IPS DF 6.9 (cell line): ENCODE measurements around the gene FLOT1.
"Not testable (repeated sequence)": the region's sequence is repeated elsewhere in the genome, so short reads cannot be mapped to it uniquely, and the experiment has no call there.

Source experiments
- DNase-seq: peaks from one replicate; pipeline ENCODE4 v3.0.0-alpha.2; 2013; ENCODE audit warnings: low read depth, low spot score
- H3K27ac ChIP-seq: one replicate; pipeline ENCODE4 v1.5.1; 2013; ENCODE audit warnings: low read length, control low read depth
- H3K27me3 ChIP-seq: 2 replicates; pipeline ENCODE4 v1.6.1; 2013; ENCODE audit warnings: mild to moderate bottlenecking, low read length; ENCODE audit not compliant: control insufficient read depth, insufficient read depth
- H3K36me3 ChIP-seq: 2 replicates; pipeline ENCODE4 v1.6.1; 2013; ENCODE audit warnings: low read length; ENCODE audit not compliant: control insufficient read depth, insufficient read depth
- H3K4me1 ChIP-seq: 2 replicates; pipeline ENCODE4 v1.6.1; 2013; ENCODE audit warnings: low read length; ENCODE audit not compliant: control insufficient read depth, insufficient read depth
- H3K4me3 ChIP-seq: 2 replicates; pipeline ENCODE4 v1.5.1; 2013; ENCODE audit warnings: mild to moderate bottlenecking, low read length
- H3K9me3 ChIP-seq: 2 replicates; pipeline ENCODE4 v1.6.1; 2013; ENCODE audit warnings: low read length, inconsistent platforms; ENCODE audit not compliant: control insufficient read depth, insufficient read depth
- WGBS: extraction: QIAGEN DNeasy Blood & Tissue Kit; methylation state at CpG from one replicate; pipeline ENCODE4 v1.1.7; 2013; ENCODE audit warnings: mixed read lengths, missing lambda C conversion rate; ENCODE audit not compliant: insufficient read length, insufficient coverage; 5-methylcytosine and 5-hydroxymethylcytosine counted together

FLOT1 gene

DNA sequence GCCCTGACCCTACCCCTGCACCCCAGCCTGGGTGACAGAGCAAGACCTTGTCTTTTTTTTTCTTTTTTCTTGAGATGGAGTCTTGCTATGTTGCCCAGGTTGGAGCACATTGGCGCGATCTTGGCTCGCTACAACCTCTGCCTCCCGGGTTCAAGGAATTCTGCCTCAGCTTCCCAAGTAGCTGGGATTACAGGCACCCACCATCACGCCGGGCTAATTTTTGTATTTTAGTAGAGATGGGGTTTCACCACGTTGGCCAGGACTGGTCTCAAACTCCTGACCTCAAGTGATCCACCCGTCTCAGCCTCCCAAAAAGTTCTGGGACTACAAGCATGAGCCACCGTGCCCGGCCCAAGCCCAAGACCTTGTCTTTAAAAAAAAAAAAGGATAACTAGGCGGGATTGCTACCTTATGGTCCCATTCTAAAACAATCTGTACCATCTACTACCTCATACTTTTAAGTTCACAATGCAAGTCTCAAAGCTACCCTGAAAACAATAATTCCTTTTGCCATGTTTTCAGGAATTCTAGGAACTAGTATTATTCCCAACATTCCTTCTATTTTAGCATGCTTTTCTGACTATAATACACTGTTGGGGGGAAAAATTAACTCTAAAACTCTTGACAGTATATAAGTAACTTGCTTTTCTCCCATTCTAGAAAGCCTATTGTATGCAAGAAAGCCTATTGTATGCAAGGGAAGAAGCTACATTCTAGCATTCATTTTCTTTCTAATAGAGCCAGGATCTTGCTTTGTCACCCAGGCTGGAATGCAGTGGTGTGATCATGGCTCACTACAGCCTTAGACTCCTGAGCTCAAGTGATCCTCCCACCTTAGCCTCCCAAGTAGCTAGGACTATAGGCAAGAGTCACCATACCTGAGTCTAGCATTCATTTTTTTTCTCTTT lies 15.7 kb downstream of the FLOT1 start:
- Histone ChIP-seq H3K9me3 (no peaks in the 10 kb centered on the region), H3K27ac (no peak overlapping the region), H3K4me1 (0 out of 2 replicates have a peak, but pooled peaks cover 2% of the 10 kb centered on the region), H3K4me3 (no peak overlapping the region), H3K36me3 (peaks cover 29% of the 10 kb centered on the region), H3K27me3 (no peaks in the 10 kb centered on the region)
- no CpG with 5 or more reads among the region's 11 CpGs for WGBS
- DNase-seq = no peak

DNA sequence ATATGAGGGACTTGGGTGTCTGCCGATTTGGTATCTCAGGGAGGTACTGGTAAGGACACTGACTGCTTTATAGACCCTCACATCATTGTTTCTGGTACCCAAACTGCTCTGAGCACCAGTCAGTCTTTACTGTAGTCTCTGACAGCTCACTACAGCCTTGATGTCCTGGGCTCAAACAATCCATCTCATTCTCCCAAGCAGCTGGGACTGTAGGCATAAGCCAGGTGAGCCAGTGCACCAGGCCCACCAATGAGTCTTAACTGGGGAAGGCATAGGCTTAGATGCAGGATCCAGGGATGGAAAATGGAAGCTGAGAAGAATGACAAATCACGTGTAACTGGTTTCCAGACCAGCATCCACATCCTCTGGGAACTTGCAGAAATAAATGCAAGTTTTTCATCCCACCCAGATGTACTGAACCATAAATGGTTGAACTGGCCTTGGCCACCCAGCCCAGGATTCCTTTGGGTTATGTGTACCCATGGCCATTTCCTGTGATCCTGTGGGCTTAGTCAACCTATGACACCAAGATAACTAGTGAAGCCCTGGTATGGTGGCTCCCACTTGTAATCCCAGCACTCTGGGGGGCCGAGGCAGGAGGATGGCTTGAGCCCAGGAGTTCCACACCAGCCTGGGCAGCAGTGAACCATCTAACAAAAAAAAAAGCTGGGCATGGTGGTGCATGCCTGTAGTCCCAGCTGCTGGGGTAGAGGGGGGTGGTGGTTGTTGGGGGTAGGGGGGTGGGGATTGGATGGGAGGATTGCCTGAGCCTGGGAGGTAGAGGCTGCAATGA lies 16.6 kb downstream of the FLOT1 start:
- no peak overlapping the region for H3K27ac ChIP-seq
- H3K36me3 ChIP-seq = peaks cover 32% of the 10 kb centered on the region
- no CpG with 5 or more reads among the region's 3 CpGs for WGBS
- H3K9me3 ChIP-seq = no peaks in the 10 kb centered on the region
- H3K27me3 ChIP-seq = no peaks in the 10 kb centered on the region
- H3K4me3 ChIP-seq = no peak overlapping the region
- H3K4me1 ChIP-seq = 0 out of 2 replicates have a peak, but pooled peaks cover 2% of the 10 kb centered on the region
- no peak for DNase-seq

DNA sequence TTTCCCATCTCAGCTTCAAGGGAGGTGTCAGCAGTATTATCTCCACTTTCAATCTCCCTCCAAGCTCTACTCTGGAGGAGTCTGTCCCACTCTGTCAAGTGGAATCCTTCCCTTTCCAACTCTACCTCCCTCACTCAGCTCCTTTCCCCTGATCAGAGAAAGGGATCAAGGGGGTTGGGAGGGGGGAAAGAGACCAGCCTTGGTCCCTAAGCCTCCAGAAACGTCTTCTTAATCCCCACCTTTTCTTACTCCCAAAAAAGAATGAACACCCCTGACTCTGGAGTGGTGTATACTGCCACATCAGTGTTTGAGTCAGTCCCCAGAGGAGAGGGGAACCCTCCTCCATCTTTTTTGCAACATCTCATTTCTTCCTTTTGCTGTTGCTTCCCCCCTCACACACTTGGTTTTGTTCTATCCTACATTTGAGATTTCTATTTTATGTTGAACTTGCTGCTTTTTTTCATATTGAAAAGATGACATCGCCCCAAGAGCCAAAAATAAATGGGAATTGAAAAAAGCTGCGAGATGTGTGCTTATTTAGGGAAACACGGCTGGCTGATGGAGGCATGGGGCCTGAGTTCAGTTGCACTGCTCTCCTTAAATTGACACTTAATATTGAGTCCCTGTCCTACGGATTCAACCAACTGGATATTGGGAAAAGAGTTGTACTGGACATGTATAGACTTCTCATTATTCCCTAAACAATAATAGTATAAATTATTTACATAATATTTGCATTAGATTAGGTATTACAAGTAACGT lies 17.4 kb downstream of the FLOT1 start:
- WGBS = no CpG with 5 or more reads among the region's 6 CpGs
- Histone ChIP-seq H3K4me1 (0 out of 2 replicates have a peak, but pooled peaks cover 2% of the 10 kb centered on the region), H3K27ac (no peak overlapping the region), H3K36me3 (peaks cover 32% of the 10 kb centered on the region), H3K4me3 (no peak overlapping the region), H3K9me3 (no peaks in the 10 kb centered on the region), H3K27me3 (no peaks in the 10 kb centered on the region)
- no peak for DNase-seq

DNA sequence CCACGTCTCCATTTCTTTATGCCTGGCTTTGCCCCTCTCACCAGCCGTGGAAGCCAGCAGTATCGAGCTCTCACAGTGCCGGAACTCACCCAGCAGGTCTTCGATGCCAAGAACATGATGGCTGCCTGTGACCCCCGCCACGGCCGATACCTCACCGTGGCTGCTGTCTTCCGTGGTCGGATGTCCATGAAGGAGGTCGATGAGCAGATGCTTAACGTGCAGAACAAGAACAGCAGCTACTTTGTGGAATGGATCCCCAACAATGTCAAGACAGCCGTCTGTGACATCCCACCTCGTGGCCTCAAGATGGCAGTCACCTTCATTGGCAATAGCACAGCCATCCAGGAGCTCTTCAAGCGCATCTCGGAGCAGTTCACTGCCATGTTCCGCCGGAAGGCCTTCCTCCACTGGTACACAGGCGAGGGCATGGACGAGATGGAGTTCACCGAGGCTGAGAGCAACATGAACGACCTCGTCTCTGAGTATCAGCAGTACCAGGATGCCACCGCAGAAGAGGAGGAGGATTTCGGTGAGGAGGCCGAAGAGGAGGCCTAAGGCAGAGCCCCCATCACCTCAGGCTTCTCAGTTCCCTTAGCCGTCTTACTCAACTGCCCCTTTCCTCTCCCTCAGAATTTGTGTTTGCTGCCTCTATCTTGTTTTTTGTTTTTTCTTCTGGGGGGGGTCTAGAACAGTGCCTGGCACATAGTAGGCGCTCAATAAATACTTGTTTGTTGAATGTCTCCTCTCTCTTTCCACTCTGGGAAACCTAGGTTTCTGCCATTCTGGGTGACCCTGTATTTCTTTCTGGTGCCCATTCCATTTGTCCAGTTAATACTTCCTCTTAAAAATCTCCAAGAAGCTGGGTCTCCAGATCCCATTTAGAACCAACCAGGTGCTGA lies 18.4 kb downstream of the FLOT1 start:
- WGBS = no CpG with 5 or more reads among the region's 29 CpGs
- H3K36me3 ChIP-seq = peaks cover 32% of the 10 kb centered on the region
- not testable (repeated sequence) for H3K9me3 ChIP-seq, H3K4me3 ChIP-seq, H3K27ac ChIP-seq, H3K27me3 ChIP-seq, DNase-seq, H3K4me1 ChIP-seq

DNA sequence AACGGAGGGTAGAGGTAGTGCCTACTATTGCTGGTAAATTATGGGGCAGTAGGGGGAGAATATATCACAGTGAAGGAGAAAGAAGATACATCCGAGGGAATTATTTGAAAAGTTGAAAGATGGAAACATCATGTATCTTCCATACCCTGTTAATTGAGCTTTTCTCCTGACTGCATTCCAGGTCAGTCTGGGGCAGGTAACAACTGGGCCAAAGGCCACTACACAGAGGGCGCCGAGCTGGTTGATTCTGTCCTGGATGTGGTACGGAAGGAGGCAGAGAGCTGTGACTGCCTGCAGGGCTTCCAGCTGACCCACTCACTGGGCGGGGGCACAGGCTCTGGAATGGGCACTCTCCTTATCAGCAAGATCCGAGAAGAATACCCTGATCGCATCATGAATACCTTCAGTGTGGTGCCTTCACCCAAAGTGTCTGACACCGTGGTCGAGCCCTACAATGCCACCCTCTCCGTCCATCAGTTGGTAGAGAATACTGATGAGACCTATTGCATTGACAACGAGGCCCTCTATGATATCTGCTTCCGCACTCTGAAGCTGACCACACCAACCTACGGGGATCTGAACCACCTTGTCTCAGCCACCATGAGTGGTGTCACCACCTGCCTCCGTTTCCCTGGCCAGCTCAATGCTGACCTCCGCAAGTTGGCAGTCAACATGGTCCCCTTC lies 19.2 kb downstream of the FLOT1 start:
- H3K4me1 ChIP-seq, DNase-seq, H3K27ac ChIP-seq, H3K4me3 ChIP-seq, H3K27me3 ChIP-seq, H3K9me3 ChIP-seq: not testable (repeated sequence)
- H3K36me3 ChIP-seq = peaks cover 32% of the 10 kb centered on the region
- WGBS = no CpG with 5 or more reads among the region's 16 CpGs

DNA sequence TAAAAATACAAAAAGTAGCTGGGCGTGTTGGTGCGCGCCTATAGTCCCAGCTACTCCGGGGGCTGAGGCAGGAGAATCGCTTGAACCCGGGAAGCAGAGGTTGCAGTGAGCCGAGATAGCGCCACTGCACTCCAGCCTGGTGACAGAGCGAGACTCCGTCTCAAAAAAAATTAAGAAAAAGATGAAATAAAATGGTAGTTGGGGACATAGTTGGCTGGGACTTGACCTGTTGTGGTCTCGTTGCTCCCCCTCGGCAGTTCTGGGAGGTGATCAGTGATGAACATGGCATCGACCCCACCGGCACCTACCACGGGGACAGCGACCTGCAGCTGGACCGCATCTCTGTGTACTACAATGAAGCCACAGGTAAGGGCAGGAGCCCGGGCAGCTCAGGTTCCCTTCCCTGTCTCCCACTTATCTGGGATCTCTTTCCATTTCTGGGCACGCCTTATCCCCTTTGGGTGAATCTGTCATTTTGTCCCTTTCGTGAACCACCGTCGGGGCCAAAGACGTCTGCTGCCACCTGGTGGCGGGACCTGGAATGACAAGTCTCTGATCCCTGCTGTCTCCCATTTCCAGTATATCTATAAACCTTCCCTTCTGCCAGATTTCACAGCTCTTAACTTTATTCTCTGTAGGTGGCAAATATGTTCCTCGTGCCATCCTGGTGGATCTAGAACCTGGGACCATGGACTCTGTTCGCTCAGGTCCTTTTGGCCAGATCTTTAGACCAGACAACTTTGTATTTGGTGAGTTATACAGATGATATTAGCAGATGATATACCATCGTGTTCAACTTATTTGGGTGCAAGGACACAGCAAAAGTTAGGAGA lies 20.0 kb downstream of the FLOT1 start:
- no CpG with 5 or more reads among the region's 27 CpGs for WGBS

DNA sequence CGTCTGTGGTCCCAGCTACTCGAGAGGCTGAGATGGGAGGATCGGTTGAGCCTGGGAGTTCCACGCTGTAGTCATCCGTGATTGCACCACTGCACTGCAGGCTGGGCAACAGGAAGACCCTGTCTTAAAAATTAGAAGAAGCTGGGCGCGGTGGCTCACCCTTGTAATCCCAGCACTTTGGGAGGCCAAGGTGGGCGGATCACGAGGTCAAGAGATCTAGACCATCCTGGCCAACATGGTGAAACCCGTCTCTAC lies 20.5 kb downstream of the FLOT1 start:
- H3K4me1 ChIP-seq, H3K27me3 ChIP-seq, H3K9me3 ChIP-seq, DNase-seq, H3K27ac ChIP-seq: not testable (repeated sequence)
- WGBS = no CpG with 5 or more reads among the region's 10 CpGs
- Histone ChIP-seq H3K36me3 (peaks cover 32% of the 10 kb centered on the region), H3K4me3 (peak overlapping the region; percentile 84; the same call in 1 of the 2 replicates)

More for the DNA sequence above, 20.0 kb downstream of the FLOT1 start:
- peaks cover 32% of the 10 kb centered on the region for H3K36me3 ChIP-seq
- 0 out of 2 replicates have a peak, but pooled peaks cover 2% of the 10 kb centered on the region for H3K4me1 ChIP-seq
- H3K4me3 ChIP-seq = peak overlapping the region; percentile 84; the same call in 1 of the 2 replicates
- DNase-seq = no peak
- H3K27me3 ChIP-seq = no peaks in the 10 kb centered on the region
- no peak overlapping the region for H3K27ac ChIP-seq
- no peaks in the 10 kb centered on the region for H3K9me3 ChIP-seq

DNA sequence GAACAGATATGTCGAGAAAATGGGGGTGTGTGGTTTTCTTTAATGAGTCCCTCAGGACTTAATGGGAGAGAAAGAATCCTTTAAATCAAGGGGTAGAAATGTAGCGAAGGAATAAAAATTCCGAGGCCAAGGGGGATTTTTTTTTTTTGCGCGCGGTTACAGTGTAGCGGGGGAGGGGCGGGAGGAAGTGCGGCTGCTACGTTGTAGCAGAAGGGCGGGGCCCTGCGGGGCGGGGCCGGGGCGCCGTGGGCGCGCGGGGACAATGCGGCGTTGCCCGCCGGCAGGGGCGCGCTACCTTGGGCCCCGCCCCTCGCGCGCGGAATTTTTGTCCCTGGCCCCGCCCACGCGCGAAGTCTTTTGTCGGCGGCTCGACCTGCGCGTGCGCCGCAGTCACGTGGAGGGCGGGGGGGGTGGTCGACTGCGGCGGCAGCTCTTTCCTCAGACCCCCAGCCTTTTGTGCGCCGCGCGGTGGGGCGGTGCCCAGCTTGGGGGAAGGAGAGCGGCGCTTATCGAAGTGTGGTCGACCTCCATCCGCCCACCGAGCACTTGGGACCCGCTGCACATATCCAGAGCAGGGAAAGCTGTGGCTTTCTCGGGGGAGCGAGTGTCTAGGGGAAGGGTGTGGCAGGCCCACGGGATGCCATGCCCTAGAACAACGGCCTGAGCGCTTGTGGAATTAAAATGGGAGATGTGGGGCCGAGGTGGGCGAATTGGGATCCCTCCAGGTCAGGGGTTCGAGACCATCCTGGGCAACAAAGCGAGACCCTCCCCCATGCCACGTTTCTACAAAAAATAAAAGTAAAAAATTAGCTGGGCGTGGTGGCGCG lies 21.1 kb downstream of the FLOT1 start:
- Histone ChIP-seq H3K9me3 (no peaks in the 10 kb centered on the region), H3K4me3 (peak overlapping the region; percentile 84), H3K27ac (no peak overlapping the region), H3K4me1 (0 out of 2 replicates have a peak, but pooled peaks cover 2% of the 10 kb centered on the region), H3K27me3 (no peaks in the 10 kb centered on the region), H3K36me3 (peaks cover 32% of the 10 kb centered on the region)
- no CpG with 5 or more reads among the region's 71 CpGs for WGBS
- DNase-seq = no peak
